ENCODE results near the gene ATE1. TPM values are rescaled to one million over a fixed set of nuclear protein-coding genes. Genes with fewer than 3 reads are reported as not detected.

The ATE1 gene
- total RNA-seq, 1 experiment from 2014 or later: 23.8 TPM

DNA sequence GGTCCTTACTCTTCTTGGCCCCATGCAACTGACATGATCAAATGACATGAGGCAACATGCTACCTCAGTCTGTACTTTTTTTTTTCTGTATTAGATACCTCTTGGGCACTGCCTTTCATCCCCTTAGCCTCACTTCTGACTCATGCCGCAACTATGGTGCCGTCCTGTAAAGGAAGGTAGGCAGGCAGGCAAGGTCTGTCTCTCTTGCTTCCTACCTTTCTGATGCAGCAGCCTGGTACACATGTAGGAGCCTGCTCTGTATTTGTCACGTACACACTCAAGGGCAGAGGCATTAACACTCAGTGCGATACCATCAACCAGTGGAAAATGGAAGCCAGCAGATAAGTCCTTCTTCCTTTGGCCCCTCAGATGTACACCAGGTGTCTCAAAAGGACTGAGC, 146.7 kb downstream of the ATE1 start:
- no peaks in the 10 kb centered on the region for H3K36me3 Mint-ChIP-seq
- DNase-seq (ENCODE audit: low spot score) (no peak), ATAC-seq (no peak)
- ChIA-PET POLR2A (no interaction called here), CTCF (interaction anchor here (1.3 kb wide), 1 partner anchor 10 kb away, joined by 3 read pairs; no protein-coding TSS in a partner anchor)
- TF ChIP-seq ZNF396 (CRISPR knock-in tag; IDR thresholded peaks at IDR 0.05; ENCODE audit: borderline replicate concordance) (no peak), ZNF232 (CRISPR knock-in tag; IDR thresholded peaks at IDR 0.05) (no peak), JUN (CRISPR knock-in tag; IDR thresholded peaks at IDR 0.05) (no peak), ETV6 (CRISPR knock-in tag; IDR thresholded peaks at IDR 0.05) (no peak), SMAD3 (CRISPR knock-in tag; IDR thresholded peaks at IDR 0.05; ENCODE audit: borderline replicate concordance) (no peak), HMGA2 (CRISPR knock-in tag; IDR thresholded peaks at IDR 0.05) (no peak), ZNF121 (CRISPR knock-in tag; IDR thresholded peaks at IDR 0.05) (no peak), NFE2L1 (CRISPR knock-in tag; IDR thresholded peaks at IDR 0.05) (no peak)
- TF ChIP-seq, protein P1, sequence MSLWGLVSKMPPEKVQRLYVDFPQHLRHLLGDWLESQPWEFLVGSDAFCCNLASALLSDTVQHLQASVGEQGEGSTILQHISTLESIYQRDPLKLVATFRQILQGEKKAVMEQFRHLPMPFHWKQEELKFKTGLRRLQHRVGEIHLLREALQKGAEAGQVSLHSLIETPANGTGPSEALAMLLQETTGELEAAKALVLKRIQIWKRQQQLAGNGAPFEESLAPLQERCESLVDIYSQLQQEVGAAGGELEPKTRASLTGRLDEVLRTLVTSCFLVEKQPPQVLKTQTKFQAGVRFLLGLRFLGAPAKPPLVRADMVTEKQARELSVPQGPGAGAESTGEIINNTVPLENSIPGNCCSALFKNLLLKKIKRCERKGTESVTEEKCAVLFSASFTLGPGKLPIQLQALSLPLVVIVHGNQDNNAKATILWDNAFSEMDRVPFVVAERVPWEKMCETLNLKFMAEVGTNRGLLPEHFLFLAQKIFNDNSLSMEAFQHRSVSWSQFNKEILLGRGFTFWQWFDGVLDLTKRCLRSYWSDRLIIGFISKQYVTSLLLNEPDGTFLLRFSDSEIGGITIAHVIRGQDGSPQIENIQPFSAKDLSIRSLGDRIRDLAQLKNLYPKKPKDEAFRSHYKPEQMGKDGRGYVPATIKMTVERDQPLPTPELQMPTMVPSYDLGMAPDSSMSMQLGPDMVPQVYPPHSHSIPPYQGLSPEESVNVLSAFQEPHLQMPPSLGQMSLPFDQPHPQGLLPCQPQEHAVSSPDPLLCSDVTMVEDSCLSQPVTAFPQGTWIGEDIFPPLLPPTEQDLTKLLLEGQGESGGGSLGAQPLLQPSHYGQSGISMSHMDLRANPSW (CRISPR knock-in tag; conservative IDR thresholded peaks at IDR 0.05; ENCODE audit: low read depth): no peak
- TF ChIP-seq, protein P2, sequence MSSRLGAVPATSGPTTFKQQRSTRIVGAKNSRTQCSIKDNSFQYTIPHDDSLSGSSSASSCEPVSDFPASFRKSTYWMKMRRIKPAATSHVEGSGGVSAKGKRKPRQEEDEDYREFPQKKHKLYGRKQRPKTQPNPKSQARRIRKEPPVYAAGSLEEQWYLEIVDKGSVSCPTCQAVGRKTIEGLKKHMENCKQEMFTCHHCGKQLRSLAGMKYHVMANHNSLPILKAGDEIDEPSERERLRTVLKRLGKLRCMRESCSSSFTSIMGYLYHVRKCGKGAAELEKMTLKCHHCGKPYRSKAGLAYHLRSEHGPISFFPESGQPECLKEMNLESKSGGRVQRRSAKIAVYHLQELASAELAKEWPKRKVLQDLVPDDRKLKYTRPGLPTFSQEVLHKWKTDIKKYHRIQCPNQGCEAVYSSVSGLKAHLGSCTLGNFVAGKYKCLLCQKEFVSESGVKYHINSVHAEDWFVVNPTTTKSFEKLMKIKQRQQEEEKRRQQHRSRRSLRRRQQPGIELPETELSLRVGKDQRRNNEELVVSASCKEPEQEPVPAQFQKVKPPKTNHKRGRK (CRISPR knock-in tag; IDR thresholded peaks at IDR 0.05; ENCODE audit: borderline replicate concordance): no peak
- no peaks in the 10 kb centered on the region for H3K4me1 Mint-ChIP-seq
- no peaks in the 10 kb centered on the region for H3K27me3 Mint-ChIP-seq (ENCODE audit: low read depth)
- H3K9me3 Mint-ChIP-seq: no peaks in the 10 kb centered on the region
- H3K27ac Mint-ChIP-seq: no peak overlapping the region
- H3K4me3 Mint-ChIP-seq: no peak overlapping the region

DNA sequence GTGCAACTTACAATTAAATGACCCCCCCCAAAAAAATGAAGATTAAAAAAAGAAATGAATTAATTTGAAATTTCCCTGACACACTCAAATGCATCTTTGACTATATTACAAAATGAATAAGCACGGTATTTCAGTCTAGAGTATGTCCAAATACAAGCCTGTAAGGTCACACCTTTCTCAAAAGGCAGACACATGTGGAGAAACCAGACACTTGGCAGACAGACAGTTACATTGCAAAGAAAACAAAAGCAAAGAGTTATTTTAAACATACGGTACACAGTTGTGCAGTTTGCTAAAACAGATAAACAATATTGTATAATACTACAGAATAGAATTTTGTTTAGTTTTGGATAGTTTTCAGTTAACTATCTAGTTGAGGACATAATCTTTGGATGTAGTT, 153.0 kb downstream of the ATE1 start:
- H3K4me1 Mint-ChIP-seq: peaks cover 24% of the 10 kb centered on the region
- no peaks in the 10 kb centered on the region for H3K36me3 Mint-ChIP-seq
- H3K27me3 Mint-ChIP-seq (ENCODE audit: low read depth): no peaks in the 10 kb centered on the region
- ChIA-PET CTCF (no interaction called here), POLR2A (no interaction called here)
- TF ChIP-seq SOX15 (CRISPR knock-in tag; IDR thresholded peaks at IDR 0.05) (no peak), ZNF121 (CRISPR knock-in tag; IDR thresholded peaks at IDR 0.05) (no peak), HMGA2 (CRISPR knock-in tag; IDR thresholded peaks at IDR 0.05) (no peak), GRHL2 (CRISPR knock-in tag; IDR thresholded peaks at IDR 0.05; ENCODE audit: insufficient replicate concordance, severe bottlenecking) (no peak)
- TF ChIP-seq, protein P3, sequence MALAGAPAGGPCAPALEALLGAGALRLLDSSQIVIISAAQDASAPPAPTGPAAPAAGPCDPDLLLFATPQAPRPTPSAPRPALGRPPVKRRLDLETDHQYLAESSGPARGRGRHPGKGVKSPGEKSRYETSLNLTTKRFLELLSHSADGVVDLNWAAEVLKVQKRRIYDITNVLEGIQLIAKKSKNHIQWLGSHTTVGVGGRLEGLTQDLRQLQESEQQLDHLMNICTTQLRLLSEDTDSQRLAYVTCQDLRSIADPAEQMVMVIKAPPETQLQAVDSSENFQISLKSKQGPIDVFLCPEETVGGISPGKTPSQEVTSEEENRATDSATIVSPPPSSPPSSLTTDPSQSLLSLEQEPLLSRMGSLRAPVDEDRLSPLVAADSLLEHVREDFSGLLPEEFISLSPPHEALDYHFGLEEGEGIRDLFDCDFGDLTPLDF (CRISPR knock-in tag; IDR thresholded peaks at IDR 0.05): no peak
- TF ChIP-seq, protein P4, sequence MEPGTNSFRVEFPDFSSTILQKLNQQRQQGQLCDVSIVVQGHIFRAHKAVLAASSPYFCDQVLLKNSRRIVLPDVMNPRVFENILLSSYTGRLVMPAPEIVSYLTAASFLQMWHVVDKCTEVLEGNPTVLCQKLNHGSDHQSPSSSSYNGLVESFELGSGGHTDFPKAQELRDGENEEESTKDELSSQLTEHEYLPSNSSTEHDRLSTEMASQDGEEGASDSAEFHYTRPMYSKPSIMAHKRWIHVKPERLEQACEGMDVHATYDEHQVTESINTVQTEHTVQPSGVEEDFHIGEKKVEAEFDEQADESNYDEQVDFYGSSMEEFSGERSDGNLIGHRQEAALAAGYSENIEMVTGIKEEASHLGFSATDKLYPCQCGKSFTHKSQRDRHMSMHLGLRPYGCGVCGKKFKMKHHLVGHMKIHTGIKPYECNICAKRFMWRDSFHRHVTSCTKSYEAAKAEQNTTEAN (CRISPR knock-in tag; IDR thresholded peaks at IDR 0.05): no peak
- H3K9me3 Mint-ChIP-seq: no peaks in the 10 kb centered on the region
- no peak overlapping the region for H3K4me3 Mint-ChIP-seq
- DNase-seq (ENCODE audit: low spot score) (no peak), ATAC-seq (no peak)
- no peak overlapping the region for H3K27ac Mint-ChIP-seq

DNA sequence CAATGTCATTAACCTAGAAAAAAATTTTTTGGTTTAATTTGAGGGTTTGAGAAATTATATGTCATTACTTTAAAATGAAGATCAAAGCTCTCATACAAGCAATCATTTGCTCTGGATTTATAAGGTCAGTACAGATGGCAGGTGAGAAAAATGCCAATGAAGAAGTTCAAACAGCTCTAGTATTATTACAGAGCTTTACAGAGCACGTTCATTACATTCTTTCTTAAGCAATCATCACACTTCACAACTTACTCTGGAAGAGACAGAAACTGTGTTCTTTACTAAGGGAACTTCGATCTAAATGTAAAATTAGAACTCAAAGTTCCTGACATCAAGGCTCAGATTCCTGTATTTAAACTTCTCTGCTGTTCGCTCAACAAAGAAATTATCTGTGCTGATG, 153.4 kb downstream of the ATE1 start:
- H3K9me3 Mint-ChIP-seq: peaks cover 2% of the 10 kb centered on the region
- CTCF ChIA-PET: no interaction called here
- no peak overlapping the region for H3K27ac Mint-ChIP-seq
- peaks cover 24% of the 10 kb centered on the region for H3K4me1 Mint-ChIP-seq
- peaks cover 3% of the 10 kb centered on the region; the same call in 1 of the 2 replicates for H3K36me3 Mint-ChIP-seq
- TF ChIP-seq, protein P4 (CRISPR knock-in tag; IDR thresholded peaks at IDR 0.05): no peak
- TF ChIP-seq ZNF232 (CRISPR knock-in tag; IDR thresholded peaks at IDR 0.05) (no peak), FOXK1 (CRISPR knock-in tag; IDR thresholded peaks at IDR 0.05) (no peak), CBFB (CRISPR knock-in tag; IDR thresholded peaks at IDR 0.05; ENCODE audit: low read depth) (no peak), OVOL2 (CRISPR knock-in tag; IDR thresholded peaks at IDR 0.05; ENCODE audit: borderline replicate concordance) (no peak), RELA (CRISPR knock-in tag; IDR thresholded peaks at IDR 0.05; ENCODE audit: borderline replicate concordance) (no peak), EMX1 (CRISPR knock-in tag; IDR thresholded peaks at IDR 0.05) (no peak), RORB (CRISPR knock-in tag; IDR thresholded peaks at IDR 0.05) (no peak), ELF4 (CRISPR knock-in tag; IDR thresholded peaks at IDR 0.05; ENCODE audit: low read depth) (no peak)
- TF ChIP-seq, protein P5, sequence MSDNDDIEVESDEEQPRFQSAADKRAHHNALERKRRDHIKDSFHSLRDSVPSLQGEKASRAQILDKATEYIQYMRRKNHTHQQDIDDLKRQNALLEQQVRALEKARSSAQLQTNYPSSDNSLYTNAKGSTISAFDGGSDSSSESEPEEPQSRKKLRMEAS (CRISPR knock-in tag; IDR thresholded peaks at IDR 0.05): no peak
- no peak overlapping the region for H3K4me3 Mint-ChIP-seq
- DNase-seq (ENCODE audit: low spot score): no peak
- POLR2A ChIA-PET: no interaction called here
- no peaks in the 10 kb centered on the region for H3K27me3 Mint-ChIP-seq (ENCODE audit: low read depth)
- no peak for ATAC-seq

Measured in WTC11 (cell line).